HG02763 (cell line): ENCODE data around the gene STEAP1B.
A peak's percentile ranks its signal among the peaks of the same experiment; 100 is the strongest.
"Not testable (repeated sequence)": the region's sequence is repeated elsewhere in the genome, so short reads cannot be mapped to it uniquely, and the experiment has no call there.

Experiments used
- ATAC-seq: cut with Tn5 transposase; IDR thresholded peaks from one replicate; pipeline ENCODE4 v1.9.1; 2021; ENCODE audit warnings: mild to moderate bottlenecking, moderate library complexity; ENCODE audit not compliant: unreplicated experiment

The STEAP1B gene

DNA sequence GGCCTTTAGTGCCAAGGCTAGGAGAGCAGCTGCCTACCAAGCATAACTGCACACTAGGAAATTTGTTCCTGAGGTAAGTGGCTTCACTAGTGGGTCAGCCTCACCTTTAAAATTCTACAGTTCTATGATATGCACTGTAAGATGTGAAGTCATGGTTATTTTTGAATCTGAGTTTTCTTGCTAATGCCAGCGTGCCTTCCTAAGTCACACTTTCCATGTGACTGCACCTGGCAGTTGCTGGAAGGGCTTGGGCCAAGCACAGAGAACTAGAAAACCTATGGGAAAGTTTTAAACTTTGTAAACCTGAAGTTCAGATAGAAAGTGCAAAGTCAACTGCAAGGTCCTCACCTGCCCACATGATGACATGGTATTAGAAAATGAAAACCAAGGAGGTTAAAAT, 42.5 kb downstream of the STEAP1B start:
- ATAC-seq = no peak

- no peak for ATAC-seq
Observed at GRCh38 chr7:22454446-22454845, 45.5 kb downstream of the STEAP1B start.

- no peak for ATAC-seq
Observed at GRCh38 chr7:22452960-22453558, 46.9 kb downstream of the STEAP1B start.

GRCh38 chr7:22452142-22452959, 47.6 kb downstream of the STEAP1B start:
- ATAC-seq = no peak

- not testable (repeated sequence) for ATAC-seq
Observed at GRCh38 chr7:22450013-22450412, 50.0 kb downstream of the STEAP1B start.

DNA sequence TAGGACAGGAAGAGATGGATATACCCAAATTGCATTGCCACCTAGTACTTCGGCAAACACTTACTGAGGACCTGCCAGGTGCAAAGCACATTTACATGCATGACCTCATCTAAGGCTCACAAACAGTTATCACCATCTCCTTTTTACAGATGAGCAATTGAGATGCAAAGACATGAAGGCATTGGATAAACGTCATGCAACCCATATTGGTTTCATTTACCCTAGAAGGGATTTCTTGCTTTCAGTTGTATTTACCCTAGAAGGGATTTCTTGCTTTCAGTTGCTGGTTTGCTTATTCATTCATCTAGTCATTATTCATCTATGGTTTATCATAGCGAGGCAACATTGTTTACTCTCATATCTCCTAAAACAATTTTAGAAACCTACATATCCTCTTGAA, 52.2 kb downstream of the STEAP1B start:
- peak; percentile 78 for ATAC-seq

DNA sequence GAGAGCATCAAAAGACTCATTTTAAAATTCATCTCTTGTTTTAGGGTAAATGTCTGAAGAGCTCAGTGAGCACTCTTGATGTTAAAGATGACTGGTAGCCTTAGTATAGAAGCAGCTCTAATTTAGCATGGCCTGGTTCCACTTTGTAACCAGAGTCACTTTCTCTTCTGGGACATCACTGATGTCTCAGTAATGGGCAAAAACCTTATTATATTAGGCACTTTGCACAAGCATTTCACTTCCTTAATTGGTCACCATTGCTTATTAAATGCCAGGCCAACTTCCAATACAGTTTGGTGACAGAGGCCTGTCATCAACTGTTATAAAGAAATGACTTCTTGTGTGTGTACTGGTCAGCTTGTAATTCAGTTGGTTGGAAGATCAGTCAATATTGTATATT, 53.0 kb downstream of the STEAP1B start:
- no peak for ATAC-seq

DNA sequence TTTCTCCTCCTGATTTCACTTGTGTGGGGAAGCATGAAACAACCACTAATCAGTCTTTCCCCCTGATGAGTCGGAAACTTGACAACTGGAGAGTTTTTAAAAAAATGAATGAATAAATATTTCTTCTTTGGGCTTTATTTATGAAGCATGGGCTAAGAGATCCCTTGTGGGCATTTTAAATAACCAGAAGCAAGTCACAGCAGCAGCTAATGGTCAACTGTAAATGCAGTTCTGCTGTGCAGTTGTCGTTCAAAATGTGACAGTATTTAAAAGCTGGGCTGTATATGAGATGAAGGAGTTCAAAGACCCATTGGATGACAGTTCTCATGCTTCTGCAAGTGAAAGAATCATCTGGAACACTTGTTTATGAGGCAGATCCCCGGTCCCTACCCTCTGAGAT, 54.1 kb downstream of the STEAP1B start:
- ATAC-seq = no peak

- peak; percentile 29 for ATAC-seq
Observed at GRCh38 chr7:22445140-22445743, 54.7 kb downstream of the STEAP1B start.

DNA sequence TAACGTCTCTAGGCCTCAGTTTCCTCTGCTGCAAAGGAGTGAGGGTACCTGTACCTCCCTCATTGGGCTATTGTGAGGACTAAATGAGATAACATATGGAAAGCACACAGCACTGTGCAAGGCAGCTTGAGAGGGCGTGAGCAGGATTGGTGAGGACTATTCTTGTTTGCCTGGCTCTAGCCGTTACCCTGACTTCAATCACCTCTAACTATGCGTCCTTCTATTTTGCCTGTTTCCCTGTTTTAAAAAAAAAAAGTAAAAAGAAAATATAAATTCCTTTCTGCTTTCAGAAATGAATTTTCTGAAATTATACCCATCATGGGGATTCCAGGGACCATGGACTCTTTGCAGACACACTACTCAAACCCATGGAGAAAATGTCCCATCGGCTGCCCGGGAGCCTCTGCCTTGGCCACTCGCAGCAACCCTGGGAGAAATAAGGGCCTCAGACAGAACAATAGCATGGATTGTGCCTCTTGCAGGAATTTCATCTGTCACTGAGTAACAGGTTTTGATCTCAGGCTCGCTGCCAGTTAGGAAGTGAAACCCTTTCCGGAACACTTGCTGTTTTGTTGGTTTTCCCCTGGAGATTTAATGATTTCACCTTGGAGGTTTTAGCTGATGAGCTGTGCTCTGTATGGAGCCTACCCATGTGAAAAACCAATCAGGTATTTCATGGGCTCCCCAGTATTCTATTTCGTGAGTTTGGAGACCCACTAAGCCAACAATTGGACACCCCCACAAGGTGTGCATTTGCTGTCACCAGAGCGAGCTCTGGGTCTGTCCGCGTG, 55.6 kb downstream of the STEAP1B start:
- ATAC-seq = no peak

DNA sequence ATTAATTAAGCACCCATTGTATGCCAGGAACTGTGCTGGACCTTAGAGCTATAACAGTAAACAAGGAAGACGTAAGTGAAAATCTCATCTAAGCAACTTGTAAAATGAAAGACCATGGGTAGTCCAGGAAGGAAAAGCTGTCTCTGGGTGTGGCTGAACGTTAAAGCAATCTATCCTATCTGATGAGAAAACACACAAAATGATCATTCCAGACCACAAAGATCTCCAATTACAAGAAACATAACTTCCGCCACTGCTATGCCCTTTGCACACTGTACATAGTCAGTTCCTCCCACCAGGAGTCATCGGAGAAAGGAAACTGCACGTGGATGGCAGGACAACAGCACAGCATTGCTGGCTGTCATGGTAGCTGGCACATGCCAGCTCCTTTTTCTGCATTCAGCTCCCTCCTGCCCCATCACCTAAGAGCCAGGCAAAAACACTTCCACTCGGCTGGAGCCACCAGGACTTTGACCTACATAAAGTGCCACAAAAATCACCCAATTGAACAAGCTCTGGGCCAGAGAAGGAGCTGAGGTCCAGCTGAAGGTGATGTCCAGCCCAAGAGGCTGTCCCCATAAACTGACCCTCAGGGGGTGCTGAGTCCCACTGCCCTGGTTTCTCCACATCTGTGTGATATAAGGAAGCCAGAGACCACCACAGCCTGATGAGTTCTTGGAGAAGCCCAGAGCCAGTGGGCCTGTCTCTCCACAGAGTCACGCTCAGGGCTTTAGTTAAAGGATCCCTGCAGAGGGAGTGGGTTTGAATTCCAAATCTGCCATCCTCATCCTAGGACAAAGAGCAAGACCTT, 56.4 kb downstream of the STEAP1B start:
- ATAC-seq = no peak

DNA sequence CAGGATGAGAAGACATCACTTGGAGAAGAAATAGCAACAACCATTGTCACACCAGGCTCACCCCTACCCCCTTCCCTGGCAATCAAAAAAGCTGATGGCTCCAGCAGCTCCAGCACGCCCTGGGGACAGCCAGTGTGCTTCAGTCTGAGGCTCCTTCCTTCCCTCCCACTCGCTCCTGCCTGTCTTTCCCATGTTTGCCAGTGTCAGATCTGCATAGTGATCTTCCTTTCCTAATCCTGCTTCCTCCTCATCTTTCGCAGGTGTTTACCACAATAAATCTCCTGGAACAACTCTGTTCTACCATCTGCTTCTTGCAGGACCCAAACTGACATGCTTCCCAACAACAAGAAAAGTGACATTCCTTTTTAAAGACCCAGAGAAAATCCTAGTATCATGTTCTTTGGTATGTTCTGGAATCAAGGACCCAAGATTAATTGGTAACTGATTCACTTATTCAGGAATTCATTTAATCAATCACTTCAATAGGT, 57.1 kb downstream of the STEAP1B start:
- no peak for ATAC-seq

- no peak for ATAC-seq
Observed at GRCh38 chr7:22442187-22442881, 57.7 kb downstream of the STEAP1B start.

DNA sequence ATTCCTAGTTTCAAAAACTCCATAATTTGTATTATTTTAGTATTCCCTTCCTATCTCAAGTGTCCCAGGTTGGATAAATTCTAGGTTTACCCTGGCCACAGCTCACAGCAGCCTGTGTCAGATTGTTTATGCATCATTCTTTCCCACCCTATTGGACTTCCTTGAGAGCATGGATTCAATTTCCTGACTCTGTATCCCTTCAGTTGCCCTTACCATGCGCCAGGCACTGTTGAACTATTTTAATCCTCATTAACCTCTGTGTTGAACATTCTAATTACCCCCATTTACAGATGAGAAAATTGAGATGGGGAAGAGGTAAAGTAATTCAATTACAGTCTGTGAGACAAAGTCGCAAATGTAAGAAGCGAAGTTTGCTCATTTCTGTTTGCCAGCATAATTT, 58.8 kb downstream of the STEAP1B start:
- ATAC-seq = no peak

- no peak for ATAC-seq
Observed at GRCh38 chr7:22438994-22439393, 61.0 kb downstream of the STEAP1B start.

DNA sequence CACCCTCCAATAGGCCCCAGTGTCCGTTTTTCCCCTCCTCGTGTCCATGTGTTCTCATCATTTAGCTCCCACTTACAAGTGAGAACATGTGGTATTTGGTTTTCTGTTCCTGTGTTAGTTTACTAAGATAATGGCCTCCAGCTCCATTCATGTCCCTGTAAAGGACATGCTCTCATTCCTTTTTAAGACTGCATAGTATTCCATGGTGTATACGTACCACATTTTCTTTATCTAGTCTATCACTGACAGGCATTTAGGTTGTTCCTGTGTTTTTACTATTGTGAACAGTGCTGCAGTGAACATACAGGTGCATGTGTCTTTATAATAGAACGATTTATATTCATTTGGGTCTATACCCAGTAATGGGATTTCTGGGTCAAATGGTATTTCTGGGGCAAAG, 63.4 kb downstream of the STEAP1B start:
- ATAC-seq = not testable (repeated sequence)

DNA sequence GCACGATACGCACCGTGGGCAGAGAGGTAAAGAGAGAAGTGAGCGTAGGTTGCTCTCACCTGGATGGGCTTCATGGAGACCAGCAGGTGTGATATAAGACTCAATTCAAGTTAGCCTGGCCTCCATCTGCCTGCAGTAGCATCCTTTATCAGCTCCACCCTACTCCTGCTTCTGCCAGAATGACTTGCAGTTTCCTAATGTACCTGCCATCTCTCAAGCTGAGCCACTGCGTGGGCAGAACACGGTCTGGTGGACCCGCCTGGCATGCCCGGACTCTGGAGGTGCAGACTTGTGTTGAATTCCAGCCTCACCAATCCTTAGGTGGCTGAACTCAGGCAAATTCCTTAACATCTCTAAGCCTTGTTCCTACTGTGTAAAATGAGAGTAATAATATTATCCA, 64.3 kb downstream of the STEAP1B start:
- ATAC-seq = peak; percentile 12

GRCh38 chr7:22435105-22435504, 64.9 kb downstream of the STEAP1B start:
- ATAC-seq = peak; percentile 78

- ATAC-seq = no peak
Observed at GRCh38 chr7:22433710-22434460, 66.1 kb downstream of the STEAP1B start.
